ENCODE data around the gene FGGY. TPM values are rescaled to one million over a fixed set of nuclear protein-coding genes. Genes with fewer than 3 reads are reported as not detected.

Gene FGGY
- total RNA-seq, 1 donor from 2014 or later, result 18.2 TPM

DNA sequence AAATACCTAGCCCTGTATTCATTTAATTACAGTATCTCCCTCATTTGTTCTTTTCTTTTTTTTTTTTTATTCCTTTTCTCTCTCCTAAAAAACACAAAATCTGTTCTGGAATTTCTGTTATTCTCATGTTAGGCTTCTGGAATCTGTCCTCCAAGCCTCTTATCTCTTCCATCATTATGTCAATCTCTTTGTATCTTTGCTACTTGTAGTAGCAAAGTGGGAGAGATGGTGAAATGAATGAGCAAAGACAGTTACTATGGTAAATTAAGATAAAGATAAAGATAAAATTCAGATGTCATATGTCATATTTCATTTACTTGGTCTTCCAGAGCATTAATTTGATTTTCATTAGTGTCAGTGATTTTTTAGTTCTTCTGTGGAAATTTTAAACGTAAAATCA is 155.1 kb downstream of the FGGY start:
- no peak overlapping the region for H3K27ac Mint-ChIP-seq
- no peaks in the 10 kb centered on the region for H3K36me3 Mint-ChIP-seq (ENCODE audit: insufficient read depth)
- H3K4me3 Mint-ChIP-seq (ENCODE audit: low read depth), result no peak overlapping the region
- no peaks in the 10 kb centered on the region for H3K27me3 Mint-ChIP-seq
- peaks cover 2% of the 10 kb centered on the region for H3K4me1 Mint-ChIP-seq (ENCODE audit: low read depth)
- peaks cover 3% of the 10 kb centered on the region for H3K9me3 Mint-ChIP-seq (ENCODE audit: low read depth)
- DNase-seq (ENCODE audit: low spot score, unreplicated experiment), result no peak
- no peak for TF ChIP-seq CTCF (IDR thresholded peaks at IDR 0.05; ENCODE audit: unreplicated experiment)

DNA sequence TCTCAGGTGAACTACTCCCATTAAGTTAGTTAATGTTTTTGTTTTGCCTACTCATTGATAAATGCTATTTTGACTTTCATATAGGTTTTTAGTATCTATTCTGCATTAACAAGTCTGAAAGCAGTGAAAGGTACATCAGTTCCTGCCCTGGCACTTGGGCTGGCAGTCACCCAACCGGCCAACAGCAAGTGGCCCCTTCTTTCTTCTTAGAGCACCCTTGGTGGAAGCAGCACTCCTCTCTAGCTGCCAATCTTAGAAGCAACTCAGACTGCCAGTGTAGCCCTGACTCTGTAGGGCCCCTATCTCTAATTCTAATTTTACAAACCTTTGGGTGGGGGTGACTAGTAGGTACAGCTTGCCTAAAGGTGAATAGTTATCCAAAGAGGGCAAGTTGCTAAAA is 155.7 kb downstream of the FGGY start:
- no peaks in the 10 kb centered on the region for H3K27me3 Mint-ChIP-seq
- peaks cover 3% of the 10 kb centered on the region for H3K4me1 Mint-ChIP-seq (ENCODE audit: low read depth)
- no peak overlapping the region for H3K4me3 Mint-ChIP-seq (ENCODE audit: low read depth)
- no peaks in the 10 kb centered on the region for H3K36me3 Mint-ChIP-seq (ENCODE audit: insufficient read depth)
- no peak for TF ChIP-seq CTCF (IDR thresholded peaks at IDR 0.05; ENCODE audit: unreplicated experiment)
- H3K9me3 Mint-ChIP-seq (ENCODE audit: low read depth), result peaks cover 3% of the 10 kb centered on the region
- no peak overlapping the region for H3K27ac Mint-ChIP-seq
- no peak for DNase-seq (ENCODE audit: low spot score, unreplicated experiment)

DNA sequence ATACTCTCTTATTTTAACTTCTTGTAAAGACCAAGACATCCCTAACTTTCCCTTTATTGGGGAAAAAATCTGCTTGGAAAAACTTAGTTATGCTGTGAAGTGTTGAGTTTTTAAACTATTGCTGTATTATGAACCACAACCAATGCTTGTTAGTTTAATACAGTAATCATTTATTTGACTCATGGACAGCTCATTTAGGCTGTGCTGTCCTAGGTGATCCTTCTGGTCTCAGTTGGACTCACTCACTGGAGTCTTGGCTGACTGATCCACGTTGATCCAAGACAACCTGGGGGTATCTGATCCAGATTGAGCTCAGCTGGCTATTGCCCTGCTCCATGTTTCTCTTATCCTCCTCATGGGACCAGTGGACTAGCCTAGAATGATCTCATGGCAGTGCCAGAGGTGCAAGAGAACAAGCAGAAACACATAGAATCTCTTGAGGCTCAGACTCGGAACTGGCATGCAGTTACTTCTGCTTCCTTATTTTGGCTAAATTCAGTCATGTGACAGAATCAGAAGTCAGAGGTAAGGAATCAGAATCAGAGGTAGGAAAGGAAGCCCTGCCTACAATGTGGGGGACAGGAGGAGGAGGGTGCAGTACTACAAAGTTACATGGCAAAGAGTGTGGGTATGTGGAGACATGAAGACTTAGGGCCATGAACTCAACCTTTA is 156.5 kb downstream of the FGGY start:
- Mint-ChIP-seq H3K9me3 (ENCODE audit: low read depth) (peaks cover 3% of the 10 kb centered on the region), H3K27ac (no peak overlapping the region), H3K36me3 (ENCODE audit: insufficient read depth) (no peaks in the 10 kb centered on the region), H3K4me1 (ENCODE audit: low read depth) (peaks cover 4% of the 10 kb centered on the region), H3K27me3 (no peaks in the 10 kb centered on the region), H3K4me3 (ENCODE audit: low read depth) (no peak overlapping the region)
- no peak for TF ChIP-seq CTCF (IDR thresholded peaks at IDR 0.05; ENCODE audit: unreplicated experiment)
- DNase-seq (ENCODE audit: low spot score, unreplicated experiment), result no peak

- no peak for TF ChIP-seq CTCF (IDR thresholded peaks at IDR 0.05; ENCODE audit: unreplicated experiment)
- Mint-ChIP-seq H3K27ac (no peak overlapping the region), H3K9me3 (ENCODE audit: low read depth) (peaks cover 9% of the 10 kb centered on the region), H3K4me1 (ENCODE audit: low read depth) (peaks cover 4% of the 10 kb centered on the region), H3K36me3 (ENCODE audit: insufficient read depth) (peaks cover 4% of the 10 kb centered on the region), H3K4me3 (ENCODE audit: low read depth) (no peak overlapping the region), H3K27me3 (no peaks in the 10 kb centered on the region)
- DNase-seq (ENCODE audit: low spot score, unreplicated experiment), result no peak
These were observed 158.3 kb downstream of the FGGY start for GRCh38 chr1:59455206-59455605.

- Mint-ChIP-seq H3K27ac (no peak overlapping the region), H3K4me3 (ENCODE audit: low read depth) (no peak overlapping the region), H3K4me1 (ENCODE audit: low read depth) (peaks cover 3% of the 10 kb centered on the region), H3K27me3 (no peaks in the 10 kb centered on the region), H3K36me3 (ENCODE audit: insufficient read depth) (peaks cover 9% of the 10 kb centered on the region), H3K9me3 (ENCODE audit: low read depth) (peaks cover 14% of the 10 kb centered on the region)
- no peak for DNase-seq (ENCODE audit: low spot score, unreplicated experiment)
- no peak for TF ChIP-seq CTCF (IDR thresholded peaks at IDR 0.05; ENCODE audit: unreplicated experiment)
These were observed 160.9 kb downstream of the FGGY start for GRCh38 chr1:59457786-59458185.
